GM18909 (cell line): ENCODE results near the gene MOV10L1.

Experiments
- ATAC-seq: cut with Tn5 transposase; IDR thresholded peaks from one replicate; pipeline ENCODE4 v1.9.1; 2021; ENCODE audit warnings: mild to moderate bottlenecking; ENCODE audit not compliant: unreplicated experiment, poor library complexity

MOV10L1 gene

GRCh38 chr22:50101870-50102565 lies 12.2 kb downstream of the MOV10L1 start:
- no peak for ATAC-seq

DNA sequence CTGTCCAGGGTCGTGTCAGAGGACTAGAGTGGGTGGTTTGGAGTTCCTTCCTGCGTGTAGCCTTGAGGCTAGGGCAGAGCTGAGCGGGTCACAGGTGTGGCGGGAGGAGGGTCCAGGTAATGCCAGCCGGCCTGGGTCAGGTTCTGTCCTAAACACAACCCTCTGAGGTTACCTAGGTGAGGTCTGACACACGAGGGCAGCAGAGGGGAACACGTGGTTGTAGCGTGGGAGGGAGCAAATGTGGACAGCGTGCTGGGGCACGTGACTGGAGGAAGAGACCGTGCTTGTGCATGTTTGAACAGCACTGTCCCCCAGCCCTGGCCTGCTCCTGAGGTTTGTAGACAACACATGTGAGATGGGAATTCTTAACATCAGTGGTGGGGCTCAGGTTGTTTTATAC lies 13.1 kb downstream of the MOV10L1 start:
- ATAC-seq, result no peak

DNA sequence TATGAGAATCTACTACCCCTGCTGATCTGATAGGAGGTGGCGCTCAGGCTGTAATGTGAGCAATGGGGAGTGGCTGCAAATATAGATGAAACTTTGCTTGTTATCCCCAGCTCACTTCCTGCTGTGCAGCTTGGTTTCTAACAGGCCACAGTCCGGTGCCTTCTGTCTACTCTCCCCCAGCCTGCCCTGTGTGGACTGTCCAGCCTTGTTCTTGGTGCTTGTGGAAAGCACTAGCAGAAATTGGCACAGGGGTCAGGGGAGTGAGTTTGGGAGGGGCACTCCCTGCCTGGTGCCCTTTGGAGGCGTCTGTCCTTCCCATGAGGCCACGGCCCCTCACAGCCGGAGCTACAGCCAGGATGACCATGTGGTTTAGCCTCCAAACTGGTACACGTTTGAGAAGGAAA lies 14.3 kb downstream of the MOV10L1 start:
- ATAC-seq, result no peak

GRCh38 chr22:50105208-50106100 lies 15.6 kb downstream of the MOV10L1 start:
- no peak for ATAC-seq

- no peak for ATAC-seq
Observed at GRCh38 chr22:50107529-50107928, 17.7 kb downstream of the MOV10L1 start.

DNA sequence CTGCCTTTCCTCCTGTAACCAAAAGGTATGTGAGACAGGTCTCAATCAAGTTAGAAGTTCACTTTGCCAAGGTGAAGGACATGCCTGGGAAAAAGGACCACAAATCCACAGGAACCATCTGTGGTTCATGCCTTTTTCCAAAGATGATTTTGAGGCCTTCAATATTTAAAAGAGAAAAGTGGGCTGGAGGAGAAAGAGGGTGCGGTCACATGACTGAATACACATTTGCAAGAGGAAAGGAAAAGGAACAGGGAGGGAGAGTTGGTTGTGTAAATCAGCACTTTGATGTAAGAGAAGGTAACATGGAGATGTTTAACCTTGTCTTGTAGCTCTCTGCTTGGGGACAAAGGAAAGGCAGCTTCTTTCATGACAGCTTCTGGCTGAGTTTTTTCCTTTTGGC lies 21.2 kb downstream of the MOV10L1 start:
- ATAC-seq, result no peak

DNA sequence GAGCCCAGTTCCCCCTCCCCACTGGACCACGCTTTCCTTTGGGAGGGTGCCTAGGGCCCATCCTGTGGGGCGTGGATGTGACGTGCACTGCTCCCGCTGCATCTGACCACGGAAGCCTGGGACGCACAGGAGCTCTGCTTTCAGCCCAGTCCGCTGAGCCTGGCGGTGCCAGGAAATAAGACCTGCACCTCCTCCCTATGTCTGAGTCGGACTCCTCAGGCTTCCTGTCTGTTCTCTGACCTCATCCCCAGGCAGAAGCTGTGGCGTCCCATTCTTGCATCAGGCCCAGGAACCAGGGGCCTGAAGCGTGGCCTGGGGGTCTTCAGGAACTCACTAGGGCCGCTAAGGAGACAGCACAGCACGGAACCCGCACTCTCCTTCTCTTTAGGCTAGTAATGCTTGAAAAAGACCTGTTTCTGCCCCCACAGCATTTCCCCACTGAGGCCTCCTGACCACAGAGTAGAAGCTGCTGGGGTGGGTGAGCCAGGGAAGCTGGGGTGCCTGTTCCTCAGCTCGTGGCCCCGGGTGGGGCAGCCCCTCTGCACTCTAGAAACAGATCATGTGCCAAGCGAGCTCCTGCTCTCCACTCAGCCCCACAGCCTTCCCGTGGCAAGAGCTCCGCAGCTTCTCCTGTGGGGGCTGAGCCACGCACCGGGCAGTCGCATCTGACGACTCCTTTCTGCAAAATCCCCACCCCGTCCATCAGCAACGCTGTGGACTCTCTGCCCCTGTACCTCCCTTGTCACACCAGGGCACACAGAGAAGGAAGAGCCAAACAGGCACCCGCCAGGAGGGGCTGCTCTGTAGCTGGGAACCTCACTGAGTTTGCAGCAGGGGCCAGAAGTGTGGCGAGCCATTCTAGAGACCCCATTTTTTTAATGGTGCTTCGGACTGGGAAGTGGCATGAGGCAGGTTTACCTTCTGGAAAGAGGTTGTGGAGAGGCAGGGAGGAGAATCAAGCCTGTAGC lies 22.6 kb downstream of the MOV10L1 start:
- ATAC-seq, result no peak

DNA sequence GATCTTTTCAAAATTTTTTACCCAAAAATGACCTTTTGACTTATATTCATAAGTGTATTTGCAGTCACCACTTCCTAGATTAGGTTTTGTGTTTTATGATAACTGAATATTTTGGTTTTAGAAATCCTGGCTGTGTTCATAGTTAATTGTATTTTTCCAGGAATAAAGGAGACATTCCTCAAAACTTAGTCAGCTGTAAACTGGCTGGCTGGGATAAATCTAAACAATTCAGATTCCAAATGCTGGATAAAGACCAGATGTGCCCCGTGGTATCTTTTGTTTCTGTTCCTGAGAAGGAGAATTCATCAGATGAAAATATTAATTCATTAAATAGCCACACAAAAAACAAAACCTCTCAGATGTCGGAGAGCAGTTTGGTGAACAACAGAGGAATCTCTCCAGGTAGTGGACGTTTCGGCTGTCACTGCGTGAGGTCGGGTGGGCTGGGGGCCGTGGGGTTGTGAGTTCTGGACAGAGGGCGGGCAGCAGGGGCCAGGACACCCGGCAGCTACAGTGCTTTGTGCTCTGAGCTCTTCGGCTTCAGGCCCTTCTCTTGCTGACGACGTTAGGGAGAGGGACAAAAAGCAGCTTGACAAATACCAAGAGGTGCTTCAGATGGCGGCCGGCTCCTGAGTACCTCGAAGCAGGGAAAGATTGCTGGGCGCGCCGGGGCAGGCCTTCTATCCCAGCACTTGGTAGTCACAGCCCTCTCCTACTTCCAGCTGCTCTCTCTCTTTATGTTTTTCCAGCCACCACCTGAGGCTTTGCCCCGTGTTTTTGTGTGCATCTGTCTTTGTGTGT lies 24.6 kb downstream of the MOV10L1 start:
- no peak for ATAC-seq

DNA sequence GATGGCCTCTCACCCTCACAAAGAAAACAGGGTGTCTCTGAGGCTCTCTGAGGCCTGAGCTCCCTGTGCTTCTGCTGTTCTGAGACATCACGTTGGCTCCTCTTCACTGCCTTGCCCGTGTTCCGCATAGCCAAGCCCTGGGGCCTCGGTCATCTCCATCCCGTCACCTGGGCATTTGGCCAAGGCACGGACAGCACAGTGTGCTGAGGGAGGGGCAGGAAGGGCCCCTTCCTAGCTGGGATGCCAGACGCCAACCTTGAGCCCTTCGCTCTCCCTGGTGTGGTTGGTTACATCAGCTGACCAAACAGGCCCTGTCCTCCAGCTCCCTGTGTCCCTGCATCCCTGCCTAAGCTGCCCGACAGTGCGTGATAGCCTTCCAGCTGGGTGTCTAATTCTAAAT lies 25.9 kb downstream of the MOV10L1 start:
- ATAC-seq, result no peak

DNA sequence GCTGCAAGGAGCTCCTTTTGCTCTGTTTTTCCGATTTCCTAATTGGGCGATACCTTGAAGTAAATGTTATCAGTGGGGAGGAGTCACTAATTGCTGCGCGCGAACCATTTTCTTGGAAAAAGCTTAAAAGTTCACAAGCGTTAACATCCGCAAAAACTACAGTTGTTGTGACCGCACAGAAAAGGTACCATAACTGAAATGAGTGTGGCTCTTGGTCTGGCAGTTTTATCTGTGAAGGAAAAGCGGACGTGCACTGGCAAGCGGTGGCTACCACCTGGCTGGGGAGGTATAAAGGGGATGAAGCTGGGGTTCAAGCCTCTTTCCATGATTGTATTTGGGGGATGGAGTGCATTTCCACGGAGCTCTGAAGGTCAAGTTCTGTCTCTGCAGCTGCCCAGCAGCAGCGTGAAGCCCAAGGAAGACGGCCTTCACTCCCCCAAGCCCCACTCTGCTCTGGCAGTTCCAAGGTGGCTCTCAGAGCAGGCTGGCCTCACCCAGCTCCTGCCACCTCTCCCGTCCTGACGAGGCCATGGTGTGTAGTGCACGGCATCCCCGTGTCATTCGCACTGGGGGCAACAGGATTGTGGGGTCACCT lies 27.5 kb downstream of the MOV10L1 start:
- ATAC-seq, result no peak

- ATAC-seq, result no peak
Observed at GRCh38 chr22:50118129-50118528, 28.3 kb downstream of the MOV10L1 start.

DNA sequence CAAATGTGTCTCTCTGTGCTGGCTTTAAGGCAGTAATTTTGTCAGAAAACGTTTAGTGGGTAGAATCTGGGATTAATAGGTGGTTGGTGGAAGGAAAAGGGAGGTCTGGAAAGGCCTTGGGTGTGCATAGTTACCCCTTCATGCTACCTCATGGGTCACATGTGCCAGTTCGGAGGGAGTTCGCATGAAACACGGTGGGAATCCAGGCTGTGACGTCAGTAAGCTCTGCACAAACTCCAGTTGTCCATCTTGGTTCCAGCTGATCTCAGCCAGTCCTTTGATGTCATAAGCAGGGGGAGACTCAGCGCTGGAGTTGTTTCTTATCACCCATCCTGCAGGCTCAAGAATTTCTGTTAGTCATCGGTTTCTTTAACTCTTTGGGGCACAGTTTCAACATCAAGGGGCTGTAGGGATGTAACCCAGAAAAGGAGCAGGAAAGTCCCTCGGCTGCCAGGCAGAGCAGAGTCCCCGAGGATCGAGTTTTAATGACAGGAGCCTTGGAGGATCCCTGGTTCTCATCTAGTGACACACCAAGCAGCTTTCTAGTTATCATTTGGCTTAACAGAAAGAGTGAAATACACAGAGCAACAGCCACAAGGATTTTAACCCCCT lies 28.9 kb downstream of the MOV10L1 start:
- ATAC-seq, result no peak

- no peak for ATAC-seq
Observed at GRCh38 chr22:50119169-50119767, 29.5 kb downstream of the MOV10L1 start.

- ATAC-seq, result no peak
Observed at GRCh38 chr22:50119768-50120251, 30.0 kb downstream of the MOV10L1 start.

DNA sequence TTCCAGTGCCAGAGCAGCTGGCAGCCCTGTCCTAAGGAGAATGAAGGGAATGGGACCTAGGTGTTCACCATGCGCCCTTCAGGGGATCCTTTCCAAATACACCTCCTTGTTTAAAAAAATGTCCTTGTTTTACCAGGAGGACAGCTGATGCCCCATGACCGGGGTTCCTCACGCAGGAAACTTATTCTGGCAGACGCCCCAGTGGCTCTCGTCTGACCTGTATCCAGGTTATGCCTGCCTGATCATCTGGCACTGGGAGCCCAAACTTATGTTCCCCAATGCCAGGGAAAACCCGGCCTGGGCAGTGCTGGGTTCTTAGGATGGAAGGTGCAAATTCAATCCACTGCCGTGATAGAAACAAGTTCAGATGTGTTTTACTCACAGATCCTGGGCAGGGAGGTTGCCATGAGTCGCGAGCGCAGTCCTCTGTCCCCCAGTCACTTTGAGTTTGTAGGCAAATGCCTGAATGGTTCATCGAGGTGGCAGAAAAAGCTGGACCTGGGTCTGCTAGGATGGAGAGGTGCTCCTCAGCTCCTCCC lies 31.5 kb downstream of the MOV10L1 start:
- no peak for ATAC-seq

GRCh38 chr22:50123119-50123518 lies 33.3 kb downstream of the MOV10L1 start:
- ATAC-seq, result no peak

- no peak for ATAC-seq
Observed at GRCh38 chr22:50125029-50125428, 35.2 kb downstream of the MOV10L1 start.

GRCh38 chr22:50129121-50129736 lies 39.4 kb downstream of the MOV10L1 start:
- ATAC-seq, result no peak
